ENCODE measurements around the gene DAD1. TPM values are rescaled to one million over a fixed set of nuclear protein-coding genes. Genes with fewer than 3 reads are reported as not detected.

DAD1 gene
- total RNA-seq, 4 donors from 2014 or later: 31.4 to 154 (median 141) TPM

- TF ChIP-seq POLR2AphosphoS5 (IDR thresholded peaks at IDR 0.05) (no peak), POLR2A (IDR thresholded peaks at IDR 0.05) (no peak), CTCF (IDR thresholded peaks at IDR 0.05) (no peak), EP300 (IDR thresholded peaks at IDR 0.05; ENCODE audit: low read depth) (no peak)
- in situ Hi-C loops (cut with MboI; ENCODE audit: low pct_ligation_motif_present in 1 of 4, low pct_unique_long_range_greater_than_20kb in 1 of 4, low sequenced_read_pairs in 3 of 4): loop anchor here in 2 of 4 donors (25.0 kb wide), 2 partner anchors 166 to 309 kb away; partner anchors contain the start of gene LRP10 (in 2 of the 2)
- no peaks in the 10 kb centered on the region for H3K27me3 ChIP-seq
- H3K4me3 ChIP-seq: no peak overlapping the region
- H3K4me1 ChIP-seq: peaks cover 21 to 34% (median 25%) of the 10 kb centered on the region in 4 donors
- no peak for DNase-seq
- H3K27ac ChIP-seq: peak overlapping the region; percentile 10 to 85 (median 45)
- 82 to 100% methylated on average over 1 to 5 of the region's 5 CpGs for WGBS, 2 donors (ENCODE audit: low coverage in 1 of 2)
- no peaks in the 10 kb centered on the region for H3K9me3 ChIP-seq
- intact Hi-C loops (cut with DNase I; ENCODE audit: low total_unique reads): loop anchor here (10.0 kb wide), 2 partner anchors 271 to 301 kb away; partner anchors contain the start of gene MRPL52
- no peaks in the 10 kb centered on the region for H3K36me3 ChIP-seq
Measured at GRCh38 chr14:22553445-22553844, 35.6 kb downstream of the DAD1 start.

- WGBS, 2 donors (ENCODE audit: low coverage in 1 of 2): 97% methylated on average over 2 of the region's 2 CpGs; no CpG with 5 or more reads in 1 of the 2 donors
- no peak for DNase-seq
- intact Hi-C loops (cut with DNase I; ENCODE audit: low total_unique reads) (loop anchor here (10.0 kb wide), 2 partner anchors 272 to 302 kb away; partner anchors contain the start of gene MRPL52), in situ Hi-C loops (cut with MboI; ENCODE audit: low pct_ligation_motif_present in 1 of 4, low pct_unique_long_range_greater_than_20kb in 1 of 4, low sequenced_read_pairs in 3 of 4) (loop anchor here in 2 of 4 donors (25.0 kb wide), 2 partner anchors 165 to 310 kb away; partner anchors contain the start of gene LRP10 (in 2 of the 2))
- no peak overlapping the region for H3K4me3 ChIP-seq
- TF ChIP-seq EP300 (IDR thresholded peaks at IDR 0.05; ENCODE audit: low read depth) (no peak), POLR2A (IDR thresholded peaks at IDR 0.05) (no peak), POLR2AphosphoS5 (IDR thresholded peaks at IDR 0.05) (no peak), CTCF (IDR thresholded peaks at IDR 0.05) (no peak)
- peak overlapping the region in 2 of 4 donors; percentile 58 to 59 for H3K27ac ChIP-seq
- H3K9me3 ChIP-seq: no peaks in the 10 kb centered on the region
- no peaks in the 10 kb centered on the region for H3K36me3 ChIP-seq
- peaks cover 15 to 34% (median 25%) of the 10 kb centered on the region in 4 donors for H3K4me1 ChIP-seq
- H3K27me3 ChIP-seq: no peaks in the 10 kb centered on the region
Measured at GRCh38 chr14:22552827-22553076, 36.3 kb downstream of the DAD1 start.

GRCh38 chr14:22552001-22552826 is 36.8 kb downstream of the DAD1 start:
- H3K27ac ChIP-seq: peak overlapping the region in 3 of 4 donors; percentile 30 to 59 (median 58)
- H3K4me1 ChIP-seq: peaks cover 11 to 34% (median 22%) of the 10 kb centered on the region in 4 donors
- TF ChIP-seq EP300 (IDR thresholded peaks at IDR 0.05; ENCODE audit: low read depth) (no peak), POLR2AphosphoS5 (IDR thresholded peaks at IDR 0.05) (no peak), CTCF (IDR thresholded peaks at IDR 0.05) (no peak), POLR2A (IDR thresholded peaks at IDR 0.05) (no peak)
- no peak overlapping the region for H3K4me3 ChIP-seq
- H3K27me3 ChIP-seq: no peaks in the 10 kb centered on the region
- no peaks in the 10 kb centered on the region for H3K9me3 ChIP-seq
- no peaks in the 10 kb centered on the region for H3K36me3 ChIP-seq
- DNase-seq: no peak
- in situ Hi-C loops (cut with MboI; ENCODE audit: low pct_ligation_motif_present in 1 of 4, low pct_unique_long_range_greater_than_20kb in 1 of 4, low sequenced_read_pairs in 3 of 4) (loop anchor here in 2 of 4 donors (25.0 kb wide), 2 partner anchors 165 to 310 kb away; partner anchors contain the start of gene LRP10 (in 2 of the 2)), intact Hi-C loops (cut with DNase I; ENCODE audit: low total_unique reads) (loop anchor here (10.0 kb wide), 2 partner anchors 273 to 303 kb away; partner anchors contain the start of gene MRPL52)
- WGBS, 2 donors (ENCODE audit: low coverage in 1 of 2): 74 to 83% methylated on average over 4 to 13 of the region's 13 CpGs

GRCh38 chr14:22551605-22551997 is 37.4 kb downstream of the DAD1 start:
- DNase-seq: no peak
- in situ Hi-C loops (cut with MboI; ENCODE audit: low pct_ligation_motif_present in 1 of 4, low pct_unique_long_range_greater_than_20kb in 1 of 4, low sequenced_read_pairs in 3 of 4): loop anchor here in 2 of 4 donors (25.0 kb wide), 2 partner anchors 164 to 311 kb away; partner anchors contain the start of gene LRP10 (in 2 of the 2)
- H3K36me3 ChIP-seq: no peaks in the 10 kb centered on the region
- peak overlapping the region in 3 of 4 donors; percentile 7 to 59 (median 58) for H3K27ac ChIP-seq
- H3K4me1 ChIP-seq: peaks cover 5 to 34% (median 18%) of the 10 kb centered on the region in 4 donors
- H3K4me3 ChIP-seq: no peak overlapping the region
- H3K9me3 ChIP-seq: no peaks in the 10 kb centered on the region
- H3K27me3 ChIP-seq: no peaks in the 10 kb centered on the region
- intact Hi-C loops (cut with DNase I; ENCODE audit: low total_unique reads): loop anchor here (2.0 to 10.0 kb wide), 3 partner anchors 33 to 303 kb away; partner anchors contain the start of gene MRPL52
- WGBS, 2 donors (ENCODE audit: low coverage in 1 of 2): 17 to 46% methylated on average over 2 to 5 of the region's 5 CpGs
- TF ChIP-seq EP300 (IDR thresholded peaks at IDR 0.05; ENCODE audit: low read depth) (no peak), POLR2A (IDR thresholded peaks at IDR 0.05) (no peak), CTCF (IDR thresholded peaks at IDR 0.05) (no peak), POLR2AphosphoS5 (IDR thresholded peaks at IDR 0.05) (no peak)

Data from transverse colon (tissue), 4 donors.